Lung (tissue), 12 donors: ENCODE measurements around the gene ARIH2. TPM values are rescaled to one million over a fixed set of nuclear protein-coding genes. Genes with fewer than 3 reads are reported as not detected.

ENCODE experiments used
- ATAC-seq: fragments of 200-7000 bp; cut with Tn5 transposase; one replicate; pipeline ENCODE4 v1.9.1; 2020; ENCODE audit warnings: moderate number of reproducible peaks; ENCODE audit not compliant: insufficient read depth, low FRiP score
- DNase-seq, 3 donors: peaks; one replicate each; pipeline ENCODE4 v3.0.0-alpha.2; 2013 to 2017
- H3K27ac ChIP-seq, 2 donors: one replicate each; pipeline ENCODE4 v1.5.1; 2013; ENCODE audit warnings: mild to moderate bottlenecking in 2 of 2, moderate library complexity in 2 of 2, control low read depth in 1 of 2, inconsistent platforms in 1 of 2, low read depth in 1 of 2, low read length in 1 of 2
- H3K27me3 ChIP-seq, 3 donors: one replicate each; pipeline ENCODE4 v1.5.1; 2013; ENCODE audit warnings: low read length in 2 of 3; ENCODE audit not compliant: control insufficient read depth in 3 of 3, insufficient read depth in 3 of 3
- H3K36me3 ChIP-seq, 4 donors: one replicate each; pipeline ENCODE4 v1.5.1; 2013; ENCODE audit warnings: low read length in 4 of 4, mild to moderate bottlenecking in 1 of 4, moderate library complexity in 1 of 4; ENCODE audit not compliant: control insufficient read depth in 4 of 4, insufficient read depth in 4 of 4
- H3K4me1 ChIP-seq, 5 donors: one replicate each; pipeline ENCODE4 v1.5.1; 2013; ENCODE audit warnings: low read length in 5 of 5, mild to moderate bottlenecking in 2 of 5, moderate library complexity in 1 of 5; ENCODE audit not compliant: control insufficient read depth in 5 of 5, insufficient read depth in 5 of 5
- H3K4me3 ChIP-seq: one replicate; pipeline ENCODE4 v1.5.1; 2013; ENCODE audit warnings: mild to moderate bottlenecking, control low read depth, moderate library complexity
- H3K9ac ChIP-seq, 2 donors: one replicate each; pipeline ENCODE4 v1.5.1; 2013; ENCODE audit warnings: low read length in 2 of 2, control low read depth in 1 of 2; ENCODE audit not compliant: insufficient read depth in 1 of 2
- H3K9me3 ChIP-seq, 4 donors: one replicate each; pipeline ENCODE4 v1.5.1; 2013; ENCODE audit warnings: low read length in 3 of 4, mild to moderate bottlenecking in 1 of 4, moderate library complexity in 1 of 4; ENCODE audit not compliant: control insufficient read depth in 4 of 4, insufficient read depth in 3 of 4
- CTCF ChIP-seq: IDR thresholded peaks from 2 replicates; pipeline ENCODE4 v1.5.1; 2012; ENCODE audit warnings: mild to moderate bottlenecking; ENCODE audit errors: control extremely low read depth, extremely low read depth
- WGBS, 2 donors: extraction: QIAGEN DNeasy Blood & Tissue Kit; methylation state at CpG; one replicate each; pipeline ENCODE4 v1.1.7; 2013; 5-methylcytosine and 5-hydroxymethylcytosine counted together
- polyA plus RNA-seq, 2 donors: library from polyadenylated mRNA; stranded (reverse); fragments of 200-250 nt; gene quantifications; one replicate each; pipeline ENCODE4 v1.2.1, GENCODE V29; 2013
- total RNA-seq, 2 donors: library from RNA; depleted of rRNA in 1 of 2; stranded (reverse); fragments of >200 nt in 1 of 2; gene quantifications; one replicate each; pipeline ENCODE4 v1.2.1, GENCODE V29; 2014 to 2021
- donor health status: control.
- donor health status: control.
- donor health status: Bipolar disorder and iron deficiency.
- donor health status: healthy.
- donor health status: DM: yes; HTN: yes; CAD: no.

The ARIH2 gene
- total and polyA plus RNA-seq, 4 donors, result 33.1 to 97.6 (median 65.6) TPM

GRCh38 chr3:48930590-48930989, 11.9 kb downstream of the ARIH2 start:
- Histone ChIP-seq H3K27ac (no peak overlapping the region), H3K9me3 (no peaks in the 10 kb centered on the region), H3K36me3 (peaks cover 4 to 37% (median 19%) of the 10 kb centered on the region in 4 donors), H3K9ac (no peak overlapping the region), H3K27me3 (no peaks in the 10 kb centered on the region), H3K4me1 (peaks cover 0 to 32% (median 3%) of the 10 kb centered on the region in 5 donors), H3K4me3 (no peak overlapping the region)
- ATAC-seq, result no peak
- no peak for TF ChIP-seq CTCF
- no peak for DNase-seq
- WGBS, 2 donors, result 66 to 81% methylated on average over 3 of the region's 3 CpGs

GRCh38 chr3:48931944-48932580, 13.4 kb downstream of the ARIH2 start:
- no peak for DNase-seq
- H3K9ac ChIP-seq, result no peak overlapping the region
- H3K27me3 ChIP-seq, result no peaks in the 10 kb centered on the region
- ATAC-seq, result no peak
- peaks cover 4 to 37% (median 17%) of the 10 kb centered on the region in 4 donors for H3K36me3 ChIP-seq
- no peak for TF ChIP-seq CTCF
- WGBS, 2 donors, result 44 to 59% methylated on average over 1 of the region's 1 CpG
- no peak overlapping the region for H3K4me3 ChIP-seq
- H3K27ac ChIP-seq, result peak overlapping the region in 1 of 2 donors; percentile 46
- H3K9me3 ChIP-seq, result no peaks in the 10 kb centered on the region
- H3K4me1 ChIP-seq, result peaks cover 0 to 30% (median 3%) of the 10 kb centered on the region in 5 donors

- ATAC-seq (no peak), DNase-seq (no peak)
- Histone ChIP-seq H3K27me3 (no peaks in the 10 kb centered on the region), H3K4me1 (peaks cover 0 to 20% (median 1%) of the 10 kb centered on the region in 5 donors), H3K9me3 (no peaks in the 10 kb centered on the region), H3K4me3 (no peak overlapping the region), H3K9ac (no peak overlapping the region), H3K27ac (peak overlapping the region in 1 of 2 donors; percentile 75), H3K36me3 (peaks cover 4 to 21% (median 7%) of the 10 kb centered on the region in 4 donors)
- no peak for TF ChIP-seq CTCF
- WGBS, 2 donors, result 95% methylated on average over 5 of the region's 5 CpGs
These were observed 15.8 kb downstream of the ARIH2 start for GRCh38 chr3:48934333-48934991.
